Neural cell (in vitro differentiated cells): ENCODE data around the gene PHF12. TPM values are rescaled to one million over a fixed set of nuclear protein-coding genes. Genes with fewer than 3 reads are reported as not detected.

Experiments
- H2AFZ ChIP-seq: fragments of 200-600, 300-800 bp; sonication (generic), shearing (Covaris generic); 2 replicates; pipeline ENCODE4 v1.6.0; 2014; ENCODE audit warnings: low read depth, mild to moderate bottlenecking, antibody characterized with exemption, low read length, moderate library complexity
- H3F3A ChIP-seq: fragments of 200-600 bp; shearing (Covaris generic); 2 replicates; pipeline ENCODE4 v1.6.1; 2016; ENCODE audit warnings: mild to moderate bottlenecking, moderate library complexity, mixed read lengths, antibody characterized with exemption, low read length; ENCODE audit not compliant: insufficient read depth, poor library complexity, severe bottlenecking
- H3K27ac ChIP-seq: fragments of 200-600, 300-800 bp; sonication (generic), shearing (Covaris generic); 2 replicates; pipeline ENCODE4 v1.5.1; 2014; ENCODE audit warnings: mild to moderate bottlenecking, low read length, moderate library complexity
- H3K27me3 ChIP-seq: fragments of 300-800, 200-600 bp; sonication (generic), shearing (Covaris generic); 2 replicates; pipeline ENCODE4 v1.6.0; 2014; ENCODE audit warnings: mild to moderate bottlenecking, low read depth, low read length, moderate library complexity; ENCODE audit not compliant: insufficient read depth
- H3K36me3 ChIP-seq: fragments of 300-800, 200-600 bp; sonication (generic), shearing (Covaris generic); 2 replicates; pipeline ENCODE4 v1.5.1; 2014; ENCODE audit warnings: mild to moderate bottlenecking, antibody characterized with exemption, low read length, moderate library complexity; ENCODE audit not compliant: insufficient read depth
- H3K4me2 ChIP-seq: fragments of 300-800, 200-600 bp; sonication (generic), shearing (Covaris generic); 2 replicates; pipeline ENCODE4 v1.6.0; 2014; ENCODE audit warnings: mild to moderate bottlenecking, low read length
- H3K4me3 ChIP-seq: fragments of 300-800, 200-600 bp; sonication (generic), shearing (Covaris generic); 2 replicates; pipeline ENCODE4 v1.5.1; 2014; ENCODE audit warnings: mild to moderate bottlenecking, low read length, moderate library complexity
- H3K79me2 ChIP-seq: fragments of 200-600 bp; shearing (Covaris generic); replicated peaks from 2 replicates; pipeline ENCODE4 v1.6.0; 2014; ENCODE audit warnings: mild to moderate bottlenecking, low read length, moderate library complexity; ENCODE audit not compliant: insufficient read depth
- H3K9ac ChIP-seq: fragments of 300-800, 200-600 bp; sonication (generic), shearing (Covaris generic); 2 replicates; pipeline ENCODE4 v1.6.1; 2016; ENCODE audit warnings: mild to moderate bottlenecking, low read length, mixed read lengths
- H3K9me2 ChIP-seq: fragments of 200-600 bp; shearing (Covaris generic); 2 replicates; pipeline ENCODE4 v1.6.1; 2016; ENCODE audit warnings: mild to moderate bottlenecking, low read length, mixed read lengths; ENCODE audit not compliant: insufficient read depth
- H3K9me3 ChIP-seq: fragments of 200-600, 300-800 bp; sonication (generic), shearing (Covaris generic); 2 replicates; pipeline ENCODE4 v1.6.1; 2016; ENCODE audit warnings: mild to moderate bottlenecking, mixed run types, low read length, moderate library complexity, mixed read lengths
- H4K20me1 ChIP-seq: fragments of 200-600 bp; shearing (Covaris generic); 2 replicates; pipeline ENCODE4 v1.6.1; 2016; ENCODE audit warnings: mild to moderate bottlenecking, mixed run types; ENCODE audit not compliant: insufficient read depth
- CTCF ChIP-seq: fragments of 450-650 bp; IDR thresholded peaks from 2 replicates; pipeline ENCODE4 v1.5.1; 2014; ENCODE audit warnings: antibody characterized with exemption, mild to moderate bottlenecking, moderate library complexity; ENCODE audit not compliant: poor library complexity, severe bottlenecking
- EP300 ChIP-seq: fragments of 450-650 bp; conservative IDR thresholded peaks from 2 replicates; pipeline ENCODE4 v1.6.1; 2014; ENCODE audit warnings: antibody characterized with exemption, mild to moderate bottlenecking, moderate library complexity; ENCODE audit not compliant: poor library complexity, severe bottlenecking
- EZH2 ChIP-seq: fragments of 200-600, 300-800 bp; shearing (Covaris generic), sonication (generic); IDR thresholded peaks from 2 replicates; pipeline ENCODE4 v1.6.1; 2014; ENCODE audit warnings: antibody characterized with exemption, low read length, borderline replicate concordance, mild to moderate bottlenecking; ENCODE audit not compliant: insufficient read depth, poor library complexity, severe bottlenecking
- MXI1 ChIP-seq: fragments of 450-650 bp; conservative IDR thresholded peaks from 2 replicates; pipeline ENCODE4 v1.6.1; 2014; ENCODE audit warnings: antibody characterized with exemption, mild to moderate bottlenecking; ENCODE audit not compliant: poor library complexity, severe bottlenecking
- POLR2AphosphoS5 ChIP-seq: IDR thresholded peaks from 2 replicates; pipeline ENCODE4 v1.6.1; 2012
- RAD21 ChIP-seq: fragments of 450-650 bp; conservative IDR thresholded peaks from 2 replicates; pipeline ENCODE4 v1.6.1; 2014; ENCODE audit warnings: antibody characterized with exemption, mild to moderate bottlenecking, moderate library complexity
- REST ChIP-seq: IDR thresholded peaks from 2 replicates; pipeline ENCODE4 v1.6.1; 2012; ENCODE audit warnings: borderline replicate concordance
- SMC3 ChIP-seq: fragments of 450-650 bp; conservative IDR thresholded peaks from 2 replicates; pipeline ENCODE4 v1.6.1; 2014; ENCODE audit warnings: antibody characterized with exemption, mild to moderate bottlenecking, moderate library complexity; ENCODE audit not compliant: poor library complexity
- TAF1 ChIP-seq: IDR thresholded peaks from 2 replicates; pipeline ENCODE4 v1.6.1; 2012; ENCODE audit warnings: low read depth
- polyA plus RNA-seq: library from polyadenylated mRNA; depleted of rRNA; stranded (reverse); fragments of >200 nt; gene quantifications from 2 replicates; pipeline ENCODE4 v1.2.3, GENCODE V29; 2014

Gene PHF12
- polyA plus RNA-seq, 1 donor from 2014 or later = 10.4 TPM

GRCh38 chr17:28926786-28927185 lies 24.5 kb downstream of the PHF12 start:
- Histone ChIP-seq H3K9me3 (no peaks in the 10 kb centered on the region), H3K4me3 (peak overlapping the region; percentile 39), H3K9me2 (no peaks in the 10 kb centered on the region), H3K4me2 (peak overlapping the region; percentile 19), H3K9ac (no peak overlapping the region), H2AFZ (no peak overlapping the region), H4K20me1 (peaks cover 3% of the 10 kb centered on the region), H3K36me3 (peaks cover 1% of the 10 kb centered on the region), H3F3A (no peaks in the 10 kb centered on the region), H3K79me2 (peaks cover 29% of the 10 kb centered on the region), H3K27ac (peak overlapping the region; percentile 28), H3K27me3 (no peaks in the 10 kb centered on the region)
- TF ChIP-seq SMC3 = no peak
- no peak for TF ChIP-seq MXI1
- TF ChIP-seq EZH2 = no peak
- TF ChIP-seq TAF1 = no peak
- TF ChIP-seq RAD21 = no peak
- no peak for TF ChIP-seq EP300
- no peak for TF ChIP-seq POLR2AphosphoS5
- no peak for TF ChIP-seq CTCF
- TF ChIP-seq REST = no peak

GRCh38 chr17:28926366-28926765 lies 25.0 kb downstream of the PHF12 start:
- Histone ChIP-seq H3K4me2 (no peak overlapping the region), H3K27me3 (no peaks in the 10 kb centered on the region), H3K79me2 (peaks cover 26% of the 10 kb centered on the region), H3K9me2 (no peaks in the 10 kb centered on the region), H3K27ac (no peak overlapping the region), H4K20me1 (peaks cover 3% of the 10 kb centered on the region), H2AFZ (no peak overlapping the region), H3K9ac (no peak overlapping the region), H3K9me3 (no peaks in the 10 kb centered on the region), H3K36me3 (peaks cover 5% of the 10 kb centered on the region), H3F3A (no peaks in the 10 kb centered on the region), H3K4me3 (peak overlapping the region; percentile 39)
- TF ChIP-seq TAF1 (no peak), POLR2AphosphoS5 (no peak), EZH2 (no peak), MXI1 (no peak), EP300 (no peak), SMC3 (no peak), REST (no peak), CTCF (no peak), RAD21 (no peak)
